GM12891 (cell line): ENCODE measurements around the gene MYO7A.

Experiments used
- POLR2A ChIP-seq: IDR thresholded peaks from 2 replicates; pipeline ENCODE4 v1.6.1; 2011; ENCODE audit warnings: low read depth, low read length, control low read depth
- POLR2AphosphoS5 ChIP-seq: IDR thresholded peaks from 2 replicates; pipeline ENCODE4 v1.6.1; 2011; ENCODE audit warnings: low read depth, low read length, control low read depth
- SPI1 ChIP-seq: IDR thresholded peaks from 2 replicates; pipeline ENCODE4 v1.6.1; 2011; ENCODE audit warnings: low read depth, low read length, control low read depth

DNA sequence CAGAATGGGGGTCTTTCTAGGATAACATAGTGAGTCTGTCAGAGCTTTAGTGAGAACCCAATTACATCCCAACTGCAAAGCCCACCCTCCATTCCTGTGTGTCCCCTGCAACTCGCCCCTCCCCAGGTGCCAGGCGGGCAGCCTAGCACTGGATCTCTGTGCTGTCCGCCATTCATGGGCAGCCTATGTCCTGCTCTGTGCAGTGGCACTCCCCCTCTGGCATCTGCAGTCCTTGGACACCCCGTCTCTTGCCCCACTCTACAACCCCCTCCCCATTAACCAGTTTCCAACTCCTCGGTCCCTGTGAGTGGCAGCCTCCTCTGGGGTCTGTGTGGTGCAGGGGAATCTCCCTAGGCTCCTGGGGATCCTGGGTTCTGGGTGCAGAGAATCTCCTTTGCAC, 37.0 kb downstream of the MYO7A start:
- TF ChIP-seq POLR2AphosphoS5 (no peak), SPI1 (no peak), POLR2A (no peak)
